Endothelial cell of umbilical vein (primary cell): ENCODE measurements around the gene APPL2.

ENCODE experiments used
- CTCF ChIP-seq, 2 donors: IDR thresholded peaks; 1 replicate in 1 of 2; 2 replicates in 1 of 2; pipeline ENCODE4 v1.5.1; 2011; ENCODE audit warnings: low read length in 2 of 2, mild to moderate bottlenecking in 2 of 2, moderate library complexity in 2 of 2, control low read depth in 1 of 2, inconsistent platforms in 1 of 2, low read depth in 1 of 2; ENCODE audit not compliant: insufficient read depth in 1 of 2; ENCODE audit errors: extremely low read depth in 1 of 2
- EZH2 ChIP-seq: IDR thresholded peaks from 2 replicates; pipeline ENCODE4 v1.6.1; 2012; ENCODE audit warnings: borderline replicate concordance, low read depth, mild to moderate bottlenecking, moderate library complexity, low read length, inconsistent platforms; ENCODE audit not compliant: severe bottlenecking
- POLR2A ChIP-seq: IDR thresholded peaks from 2 replicates; pipeline ENCODE4 v1.6.1; 2012; ENCODE audit warnings: low read depth, mild to moderate bottlenecking, control low read depth, low read length

DNA sequence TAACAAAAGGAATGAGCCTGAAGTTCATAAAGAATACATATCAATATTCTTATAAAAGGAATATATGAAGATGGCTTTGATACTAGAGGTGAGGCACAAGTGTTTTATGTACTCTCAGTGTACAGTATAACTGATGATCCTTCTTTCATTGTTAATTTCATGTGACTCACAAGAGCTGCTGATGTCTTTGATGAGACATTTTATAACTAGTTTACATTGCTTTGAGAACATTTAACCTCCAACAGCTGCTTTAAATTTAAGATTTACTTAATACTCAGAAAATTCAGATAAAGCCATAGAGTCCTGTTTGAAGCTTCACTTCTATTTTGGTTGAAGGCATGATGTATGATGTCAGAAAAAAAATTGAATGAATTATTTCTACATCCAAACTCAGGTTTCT is 68.6 kb downstream of the APPL2 start:
- no peak for TF ChIP-seq EZH2
- no peak for TF ChIP-seq POLR2A
- no peak for TF ChIP-seq CTCF (IDR thresholded peaks at IDR 0.05; ENCODE audit: extremely low read depth in 1 of 2, insufficient read depth in 1 of 2, low read depth in 1 of 2, low read length in 2 of 2)
